ENCODE data around the gene LOX. TPM values are rescaled to one million over a fixed set of nuclear protein-coding genes. Genes with fewer than 3 reads are reported as not detected.

Gene LOX
- total RNA-seq, 4 donors from 2014 or later, result 29.3 to 76.5 (median 33.2) TPM

DNA sequence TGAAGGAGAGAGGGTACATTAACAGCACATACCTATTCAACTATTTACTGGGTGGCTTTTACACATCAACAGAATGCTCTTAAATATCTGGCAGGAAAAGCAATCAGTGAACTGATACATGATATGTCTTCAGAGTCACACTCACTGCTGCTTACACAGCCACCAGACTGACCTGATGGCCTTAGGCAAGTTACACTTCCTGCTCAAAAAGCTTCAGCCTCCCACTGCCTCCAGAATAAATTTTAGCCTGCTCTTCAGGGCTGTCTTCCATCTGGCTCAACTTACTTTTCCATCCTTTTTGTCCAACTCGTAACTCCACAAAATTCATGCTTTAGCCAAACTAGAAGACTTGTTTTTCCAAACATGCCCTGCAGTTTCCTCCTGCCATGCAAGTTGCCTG lies 10.7 kb downstream of the LOX start:
- no peak for TF ChIP-seq CTCF (IDR thresholded peaks at IDR 0.05)
- no peak for ATAC-seq (ENCODE audit: low FRiP score)
- no peak for DNase-seq (ENCODE audit: low spot score)

GRCh38 chr5:122064992-122065391 lies 13.1 kb downstream of the LOX start:
- DNase-seq (ENCODE audit: low spot score) (no peak), ATAC-seq (ENCODE audit: low FRiP score) (no peak)
- no peak for TF ChIP-seq CTCF (IDR thresholded peaks at IDR 0.05)

GRCh38 chr5:122063836-122064235 lies 14.2 kb downstream of the LOX start:
- no peak for DNase-seq (ENCODE audit: low spot score)
- ATAC-seq (ENCODE audit: low FRiP score), result no peak
- TF ChIP-seq CTCF (IDR thresholded peaks at IDR 0.05), result no peak

GRCh38 chr5:122062205-122062604 lies 15.9 kb downstream of the LOX start:
- no peak for TF ChIP-seq CTCF (IDR thresholded peaks at IDR 0.05)

GRCh38 chr5:122056913-122057312 lies 21.1 kb downstream of the LOX start:
- ATAC-seq (ENCODE audit: low FRiP score) (no peak), DNase-seq (ENCODE audit: low spot score) (no peak)
- no peak for TF ChIP-seq CTCF (IDR thresholded peaks at IDR 0.05)

More at GRCh38 chr5:122062205-122062604, 15.9 kb downstream of the LOX start:
- no peak for DNase-seq (ENCODE audit: low spot score)
- ATAC-seq (ENCODE audit: low FRiP score), result no peak

DNA sequence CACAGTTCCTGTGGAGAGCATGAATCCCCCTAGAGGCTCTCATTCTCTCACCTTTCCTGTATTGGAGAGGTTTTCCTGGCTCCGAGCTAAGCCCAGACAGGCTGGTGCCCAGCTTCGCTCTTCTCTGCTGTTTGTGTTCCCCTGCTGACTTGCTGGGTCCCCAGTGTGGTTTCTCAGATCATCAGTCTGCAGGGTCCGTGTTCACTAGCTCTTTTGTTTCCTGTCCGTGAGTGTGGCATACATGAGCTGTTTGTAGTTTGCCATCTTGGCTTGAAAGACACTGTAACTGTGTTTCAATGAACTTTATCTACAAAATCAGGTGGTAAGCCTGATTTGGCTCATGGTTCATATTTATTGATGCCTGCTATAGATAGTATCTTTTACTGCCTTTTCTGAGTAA lies 23.8 kb downstream of the LOX start:
- TF ChIP-seq CTCF (IDR thresholded peaks at IDR 0.05), result no peak
- ATAC-seq (ENCODE audit: low FRiP score) (no peak), DNase-seq (ENCODE audit: low spot score) (no peak)

- ATAC-seq (ENCODE audit: low FRiP score) (no peak), DNase-seq (ENCODE audit: low spot score) (no peak)
- TF ChIP-seq CTCF (IDR thresholded peaks at IDR 0.05), result no peak
Observed at GRCh38 chr5:122053181-122054109, 24.6 kb downstream of the LOX start.

Data from omental fat pad (tissue), 4 donors.